ENCODE measurements around the gene CTBS.
"Not testable (repeated sequence)": the region's sequence is repeated elsewhere in the genome, so short reads cannot be mapped to it uniquely, and the experiment has no call there.

Gene CTBS

GRCh38 chr1:84585803-84586202, 11.6 kb upstream of the CTBS start:
- DNase-seq (ENCODE audit: low read depth), result no peak

- DNase-seq (ENCODE audit: low read depth), result no peak
Observed at GRCh38 chr1:84584126-84584525, 9.9 kb upstream of the CTBS start.

- DNase-seq (ENCODE audit: low read depth), result no peak
Observed at GRCh38 chr1:84583648-84584047, 9.4 kb upstream of the CTBS start.

DNA sequence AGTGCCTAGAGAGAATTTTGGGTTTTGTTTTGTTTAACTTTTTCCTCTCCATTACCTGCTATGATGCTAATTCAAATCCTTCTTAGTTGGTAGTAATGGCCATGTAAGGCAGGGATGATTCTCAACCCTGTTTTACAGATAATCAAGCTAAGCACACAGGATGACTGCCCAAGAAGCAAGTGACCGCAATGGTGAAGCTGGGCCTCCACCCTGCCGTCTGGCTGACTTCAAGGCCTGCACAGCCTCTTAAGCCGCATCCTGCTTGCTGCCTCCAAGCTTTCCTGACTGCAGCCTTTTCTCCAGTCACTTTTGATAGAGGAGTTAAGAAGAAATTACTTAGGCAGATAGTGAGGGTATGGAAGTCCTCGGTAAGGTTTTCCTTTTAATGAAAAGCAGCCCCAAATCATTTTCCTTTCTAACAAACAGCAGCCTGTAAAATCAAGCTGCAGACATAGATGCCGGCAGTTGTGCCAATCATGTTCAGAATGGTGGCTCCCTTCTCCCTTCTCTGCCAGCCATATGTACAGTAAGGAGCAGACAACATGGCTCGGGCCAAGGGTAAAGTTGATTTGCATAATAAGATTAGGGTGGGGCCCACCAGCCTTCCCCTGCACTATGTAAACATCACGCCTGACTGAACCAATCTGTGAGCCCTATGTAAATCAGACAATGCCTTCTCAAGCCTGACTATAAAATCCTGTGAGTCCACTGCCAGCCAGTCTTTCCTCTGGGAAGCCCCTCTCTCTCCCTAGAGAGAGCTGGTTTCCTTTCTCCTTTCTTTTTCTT, 8.8 kb upstream of the CTBS start:
- no peak for DNase-seq (ENCODE audit: low read depth)

GRCh38 chr1:84581648-84582047, 7.4 kb upstream of the CTBS start:
- no peak for DNase-seq (ENCODE audit: low read depth)

DNA sequence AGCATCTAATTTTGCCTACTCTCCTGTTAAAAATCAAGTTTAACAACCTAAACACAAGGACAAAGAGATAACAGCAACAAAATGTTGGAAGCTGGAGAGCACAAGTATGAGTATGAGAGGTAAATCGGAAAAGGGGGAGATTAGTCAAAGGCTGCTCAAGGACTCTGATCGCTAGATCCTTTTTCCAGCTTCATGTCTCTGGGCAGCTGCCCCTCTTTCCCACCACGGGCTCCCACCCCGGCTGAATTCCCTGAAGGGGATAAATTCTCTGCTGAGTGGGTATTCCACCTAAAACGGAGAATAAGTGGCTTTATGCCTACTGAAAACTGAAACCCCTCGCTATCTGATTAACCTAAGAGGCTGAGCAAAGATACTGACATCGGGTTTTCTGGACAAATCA, 696 bp upstream of the CTBS start:
- DNase-seq (ENCODE audit: low read depth), result no peak

DNA sequence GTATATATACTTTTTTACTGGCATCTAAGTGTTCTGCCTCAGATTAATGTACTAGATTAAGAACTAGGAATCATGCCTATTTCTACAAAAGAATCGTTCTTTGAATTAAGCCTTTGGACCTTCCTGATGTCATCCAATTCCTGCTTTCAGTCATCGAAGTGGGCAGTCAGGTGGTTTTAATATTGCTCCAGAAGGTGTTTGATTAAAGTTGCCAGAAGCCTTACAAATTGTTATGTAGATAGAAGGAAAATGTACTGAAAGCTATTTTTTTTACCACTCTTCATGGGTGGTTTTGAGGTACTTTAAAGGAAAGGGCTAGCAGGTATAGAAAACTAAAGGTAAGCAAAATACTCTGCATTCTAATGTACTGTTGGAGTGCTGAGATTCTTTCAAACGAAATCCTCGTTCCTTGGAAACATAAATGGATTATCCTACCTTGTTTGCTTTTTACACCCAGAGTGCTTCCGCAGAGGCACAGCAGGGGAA, 716 bp downstream of the CTBS start:
- no peak for DNase-seq (ENCODE audit: low read depth)

- no peak for DNase-seq (ENCODE audit: low read depth)
Observed at GRCh38 chr1:84571150-84571535, 3.1 kb downstream of the CTBS start.

DNA sequence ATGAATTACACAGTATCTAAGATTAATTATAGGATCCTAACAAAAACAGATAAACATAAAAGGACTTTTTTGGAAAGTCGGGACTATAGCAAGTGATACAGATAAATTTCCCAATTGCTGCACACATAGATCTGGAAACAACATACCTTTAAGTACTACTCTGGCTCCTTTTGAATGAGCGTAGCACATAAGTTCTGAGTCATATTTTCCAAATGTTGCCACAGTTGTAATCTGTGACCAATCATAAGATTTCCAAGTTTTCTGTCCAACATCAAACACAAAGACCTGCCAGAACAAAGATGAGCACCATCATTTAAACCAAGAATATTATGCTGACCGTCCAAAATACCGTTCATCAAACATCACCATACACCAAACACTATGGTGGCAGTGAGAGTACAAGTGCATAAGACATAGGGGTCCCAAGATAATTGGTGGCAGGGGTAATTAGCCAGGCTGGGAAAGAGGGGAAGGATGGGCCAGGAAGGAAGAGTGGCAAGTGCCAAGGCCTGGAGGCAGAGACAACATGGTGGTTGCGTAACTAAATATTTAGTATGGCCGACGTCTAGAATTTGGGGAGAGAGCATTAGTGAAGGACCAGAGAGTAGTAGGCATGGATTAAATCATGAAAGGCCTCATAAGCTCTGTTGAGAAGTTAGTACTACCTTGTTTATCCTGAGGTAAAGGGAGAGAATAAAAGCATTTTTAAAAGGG, 3.6 kb downstream of the CTBS start:
- DNase-seq (ENCODE audit: low read depth), result no peak

- DNase-seq (ENCODE audit: low read depth), result no peak
Observed at GRCh38 chr1:84569216-84569615, 5.0 kb downstream of the CTBS start.

DNA sequence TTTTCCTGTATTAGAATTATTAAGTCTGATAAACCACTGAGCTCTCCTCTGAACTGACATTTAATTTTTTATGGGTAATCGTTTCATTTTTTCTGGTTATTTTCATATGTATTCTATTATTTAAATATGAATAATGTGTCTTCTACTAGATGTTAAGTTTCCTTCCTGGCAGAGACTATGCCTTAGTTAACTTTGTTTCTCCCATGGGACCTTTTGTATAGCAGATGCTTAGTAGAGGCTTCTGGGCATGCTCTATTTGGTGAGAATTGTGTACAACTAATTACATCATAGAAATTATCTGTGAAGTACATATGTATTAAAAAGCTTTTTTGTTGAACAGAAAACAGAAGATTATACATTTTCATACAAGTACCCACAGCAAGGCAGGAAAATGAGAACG, 23.4 kb downstream of the CTBS start:
- DNase-seq (ENCODE audit: low read depth), result no peak

GRCh38 chr1:84541679-84542078, 32.6 kb downstream of the CTBS start:
- no peak for DNase-seq (ENCODE audit: low read depth)

DNA sequence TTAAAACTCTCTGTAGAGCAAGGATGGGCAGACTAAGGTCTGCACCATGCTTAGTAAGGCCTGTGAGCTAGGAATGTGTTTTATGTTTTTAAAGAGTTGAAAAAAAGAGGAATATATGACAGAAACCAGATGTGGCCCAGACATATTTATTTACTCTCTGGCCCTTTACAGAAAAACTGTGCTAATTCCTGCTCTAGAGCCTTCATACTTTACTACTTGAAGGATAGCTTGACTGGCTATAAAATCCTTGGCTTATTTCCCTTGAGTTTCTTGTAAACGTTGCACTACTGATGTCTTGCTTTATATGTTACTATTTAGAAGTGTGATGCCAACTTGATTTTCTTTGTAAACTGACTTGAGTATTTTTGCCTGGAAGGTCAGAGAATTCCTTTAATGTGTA, 33.5 kb downstream of the CTBS start:
- no peak for DNase-seq (ENCODE audit: low read depth)

- DNase-seq (ENCODE audit: low read depth), result no peak
Observed at GRCh38 chr1:84539972-84540371, 34.3 kb downstream of the CTBS start.

DNA sequence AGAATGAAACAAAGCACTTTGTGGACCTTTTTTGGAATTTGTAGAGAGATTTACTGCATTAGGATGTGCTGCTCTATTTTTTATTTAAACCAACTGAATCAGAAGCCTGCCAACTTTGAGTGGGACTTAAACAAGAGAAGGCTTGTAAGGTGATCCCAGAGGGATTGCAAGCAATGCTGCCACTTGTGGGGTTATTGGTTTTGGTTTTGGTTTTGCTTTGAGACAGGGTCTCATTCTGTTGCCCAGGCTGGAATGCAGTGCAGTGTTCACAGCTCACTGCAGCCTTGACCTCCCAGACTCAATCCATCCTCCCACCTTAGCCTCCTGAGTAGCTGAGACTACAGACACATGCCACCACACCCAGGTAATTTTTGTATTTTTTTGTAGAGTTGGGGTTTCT, 35.6 kb downstream of the CTBS start:
- DNase-seq (ENCODE audit: low read depth), result no peak

GRCh38 chr1:84525779-84526178, 48.5 kb downstream of the CTBS start:
- DNase-seq (ENCODE audit: low read depth), result no peak

GRCh38 chr1:84524590-84524989, 49.6 kb downstream of the CTBS start:
- no peak for DNase-seq (ENCODE audit: low read depth)

- DNase-seq (ENCODE audit: low read depth), result no peak
Observed at GRCh38 chr1:84510668-84511067, 63.6 kb downstream of the CTBS start.

DNA sequence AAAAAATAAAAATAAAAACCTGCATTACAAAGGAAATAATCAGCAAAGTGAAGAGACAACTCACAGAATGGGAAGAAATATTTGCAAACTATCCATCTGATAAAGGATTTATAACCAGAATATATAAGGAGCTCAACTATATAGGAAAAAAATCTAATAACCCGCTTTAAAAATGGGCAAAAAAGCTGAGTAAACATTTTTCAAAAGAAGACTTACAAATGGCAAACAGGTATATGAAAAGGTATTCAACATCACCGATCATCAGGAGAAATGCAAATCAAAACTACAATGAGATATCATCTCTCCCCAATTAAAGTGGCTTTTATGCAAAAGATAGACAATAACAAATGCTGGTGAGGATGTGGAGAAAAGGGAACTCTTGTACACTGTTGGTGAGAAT, 64.1 kb downstream of the CTBS start:
- no peak for DNase-seq (ENCODE audit: low read depth)

GRCh38 chr1:84509029-84509428, 65.2 kb downstream of the CTBS start:
- DNase-seq (ENCODE audit: low read depth), result no peak

DNA sequence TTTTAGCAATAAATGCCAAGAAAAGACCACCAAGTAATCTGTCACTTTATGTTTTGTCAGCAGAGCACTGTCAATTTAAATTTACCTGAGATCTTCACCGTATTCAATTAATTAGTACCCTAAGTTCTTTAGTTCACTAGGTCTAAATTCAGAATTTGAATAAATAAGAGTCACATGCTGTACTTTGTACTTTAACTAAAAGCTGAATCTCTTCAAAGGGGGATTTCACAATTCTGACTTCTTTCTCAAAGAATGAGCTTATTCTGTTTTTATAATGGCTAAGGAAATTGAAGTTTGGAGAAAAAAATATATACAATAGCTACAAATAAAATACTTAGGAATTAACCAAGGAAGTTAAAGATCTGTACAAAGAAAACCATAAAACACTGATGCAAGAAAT, 65.7 kb downstream of the CTBS start:
- DNase-seq (ENCODE audit: low read depth), result no peak

GRCh38 chr1:84507887-84508286, 66.4 kb downstream of the CTBS start:
- not testable (repeated sequence) for DNase-seq (ENCODE audit: low read depth)

DNA sequence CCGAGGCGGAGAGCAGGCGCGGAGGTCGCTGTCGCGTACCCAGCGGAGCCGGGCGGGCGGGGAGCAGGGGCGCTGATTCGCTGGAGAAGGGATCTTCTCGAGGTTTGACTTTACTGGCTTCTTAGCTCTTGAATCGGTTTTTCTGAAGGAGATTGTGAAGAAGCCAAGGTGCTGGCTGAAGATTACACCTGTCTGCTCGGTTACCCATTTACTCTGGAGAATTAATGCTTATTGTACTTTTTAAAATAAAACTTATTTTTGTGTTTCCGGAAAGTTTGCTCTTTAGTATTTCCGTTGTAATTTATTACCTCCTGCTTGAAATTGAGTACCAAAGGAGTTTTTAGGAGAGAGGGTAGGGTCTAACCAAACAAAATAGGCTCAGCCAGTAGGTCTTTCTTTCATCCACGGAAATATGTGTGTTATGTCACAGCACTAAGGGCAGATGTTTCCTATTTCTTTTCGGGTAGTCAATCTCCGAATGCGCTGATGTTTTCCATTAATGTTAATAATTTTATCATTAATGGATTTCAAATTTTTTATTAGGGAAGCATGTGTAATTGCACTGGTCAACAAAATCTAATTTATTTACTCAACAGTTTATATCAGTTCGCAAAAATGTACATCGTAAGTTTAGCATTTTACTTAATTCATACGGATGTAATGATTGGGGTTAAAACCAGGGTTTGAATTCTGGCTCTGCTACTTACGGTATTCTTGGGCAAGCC, 67.3 kb downstream of the CTBS start:
- DNase-seq (ENCODE audit: low read depth), result no peak

Data from stimulated activated CD8-positive, alpha-beta memory T cell treated with anti-CD3 and anti-CD28 coated beads, Interleukin-12 subunit alpha, Interleukin-12 subunit beta, amount 100 ng/mL, for 1 hour (primary cell).